Duodenal mucosa (tissue), 2 donors: ENCODE data around the gene AICDA.
"Not testable (repeated sequence)": the region's sequence is repeated elsewhere in the genome, so short reads cannot be mapped to it uniquely, and the experiment has no call there.

Experiments
- H3K27ac ChIP-seq: one replicate; pipeline ENCODE4 v1.7.0; 2013; ENCODE audit warnings: low read depth, low read length
- H3K27me3 ChIP-seq, 2 donors: one replicate each; pipeline ENCODE4 v1.7.0; 2013; ENCODE audit warnings: low read length in 2 of 2, control low read depth in 1 of 2; ENCODE audit not compliant: insufficient read depth in 2 of 2, control insufficient read depth in 1 of 2
- H3K36me3 ChIP-seq, 2 donors: one replicate each; pipeline ENCODE4 v1.7.0; 2013; ENCODE audit warnings: low read length in 2 of 2, control low read depth in 1 of 2; ENCODE audit not compliant: insufficient read depth in 2 of 2, control insufficient read depth in 1 of 2
- H3K4me1 ChIP-seq, 2 donors: one replicate each; pipeline ENCODE4 v1.7.0; 2013; ENCODE audit warnings: low read length in 2 of 2, control low read depth in 1 of 2; ENCODE audit not compliant: insufficient read depth in 2 of 2, control insufficient read depth in 1 of 2
- H3K4me3 ChIP-seq, 2 donors: one replicate each; pipeline ENCODE4 v1.7.0; 2013; ENCODE audit warnings: low read length in 2 of 2, low read depth in 1 of 2
- H3K9ac ChIP-seq, 2 donors: one replicate each; pipeline ENCODE4 v1.7.0; 2013; ENCODE audit warnings: low read length in 2 of 2, low read depth in 1 of 2
- H3K9me3 ChIP-seq, 2 donors: one replicate each; pipeline ENCODE4 v1.7.0; 2013; ENCODE audit warnings: low read length in 2 of 2, control low read depth in 1 of 2; ENCODE audit not compliant: control insufficient read depth in 1 of 2

The AICDA gene

DNA sequence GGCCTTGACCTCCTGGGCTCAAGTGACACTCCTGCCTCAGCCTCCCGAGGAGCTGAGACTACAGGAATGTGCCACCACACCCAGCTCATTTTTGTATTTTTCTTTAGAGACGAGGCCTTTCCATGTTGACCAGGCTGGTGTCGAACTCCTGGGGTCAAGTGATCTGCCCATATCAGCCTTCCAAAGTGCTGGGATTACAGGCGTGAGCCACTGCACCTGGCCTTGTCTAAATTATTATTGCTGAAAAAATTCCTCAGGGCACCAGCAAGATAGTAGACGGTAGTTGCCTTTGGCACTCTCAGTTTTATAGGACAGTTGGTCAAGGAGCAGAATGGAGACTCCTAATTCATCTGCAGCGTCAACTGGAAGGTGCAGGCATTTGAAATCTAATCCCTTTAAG, 2.5 kb upstream of the AICDA start:
- Histone ChIP-seq H3K9ac (no peak overlapping the region), H3K9me3 (no peaks in the 10 kb centered on the region), H3K4me3 (no peak overlapping the region), H3K27ac (no peak overlapping the region), H3K27me3 (no peaks in the 10 kb centered on the region), H3K4me1 (peaks cover 4 to 14% of the 10 kb centered on the region in 2 donors), H3K36me3 (no peaks in the 10 kb centered on the region)

GRCh38 chr12:8613881-8614280, 1.2 kb upstream of the AICDA start:
- H3K9me3 ChIP-seq, H3K27ac ChIP-seq: not testable (repeated sequence)

DNA sequence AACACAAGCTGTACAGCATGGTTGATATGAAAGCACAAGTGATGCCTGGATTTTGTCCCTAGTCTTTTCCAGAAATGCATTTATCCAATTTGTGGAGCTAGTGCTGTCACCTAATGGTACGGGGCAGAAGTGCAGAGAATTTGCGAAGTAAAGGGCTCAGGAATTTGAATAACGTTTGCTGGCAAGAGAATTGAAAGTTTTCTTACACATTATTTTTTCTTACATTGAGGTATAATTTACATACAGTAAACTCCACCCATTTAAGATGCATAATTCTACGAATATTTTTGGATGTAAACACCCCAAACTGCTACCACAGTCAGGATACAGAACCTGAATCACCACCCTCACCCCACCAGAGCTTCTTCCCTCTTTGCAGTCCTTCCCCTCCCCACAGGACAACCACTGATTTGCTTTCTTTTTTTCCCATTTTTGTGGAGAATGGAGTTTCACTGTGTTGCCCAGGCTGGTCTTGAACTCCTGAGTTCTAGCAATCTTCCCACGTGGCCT, 3.5 kb downstream of the AICDA start:
- Histone ChIP-seq H3K4me3 (peak overlapping the region in 1 of 2 donors; percentile 30), H3K4me1 (no peaks in the 10 kb centered on the region), H3K27ac (no peak overlapping the region), H3K27me3 (no peaks in the 10 kb centered on the region), H3K9me3 (no peaks in the 10 kb centered on the region), H3K36me3 (no peaks in the 10 kb centered on the region), H3K9ac (no peak overlapping the region)

More at GRCh38 chr12:8613881-8614280, 1.2 kb upstream of the AICDA start:
- not testable (repeated sequence) for H3K9ac ChIP-seq, H3K27me3 ChIP-seq, H3K4me3 ChIP-seq, H3K36me3 ChIP-seq
- H3K4me1 ChIP-seq = peaks cover 0 to 14% of the 10 kb centered on the region in 2 donors

DNA sequence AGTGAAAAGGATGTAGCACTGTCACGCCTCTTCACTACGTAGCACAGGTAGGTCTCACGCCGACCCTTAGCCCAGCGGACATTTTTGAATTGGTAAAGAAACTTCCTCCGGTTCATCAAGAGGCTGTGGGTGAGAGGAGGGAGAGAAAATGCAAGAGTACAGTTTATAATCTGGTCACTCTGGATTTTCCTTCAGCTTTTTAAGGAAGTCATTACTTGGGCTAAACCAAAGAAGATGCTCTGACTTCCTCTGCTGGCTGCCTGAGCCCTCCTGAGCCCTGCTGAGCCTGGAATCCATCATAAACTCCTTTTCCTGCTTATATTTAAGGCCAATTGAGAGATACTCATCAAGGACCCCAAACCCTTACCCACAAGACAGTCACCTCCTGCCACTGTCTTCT, 5.8 kb downstream of the AICDA start:
- H3K9me3 ChIP-seq = no peaks in the 10 kb centered on the region
- H3K4me1 ChIP-seq = no peaks in the 10 kb centered on the region
- no peak overlapping the region for H3K27ac ChIP-seq
- no peak overlapping the region for H3K4me3 ChIP-seq
- no peaks in the 10 kb centered on the region for H3K36me3 ChIP-seq
- no peak overlapping the region for H3K9ac ChIP-seq
- no peaks in the 10 kb centered on the region for H3K27me3 ChIP-seq

DNA sequence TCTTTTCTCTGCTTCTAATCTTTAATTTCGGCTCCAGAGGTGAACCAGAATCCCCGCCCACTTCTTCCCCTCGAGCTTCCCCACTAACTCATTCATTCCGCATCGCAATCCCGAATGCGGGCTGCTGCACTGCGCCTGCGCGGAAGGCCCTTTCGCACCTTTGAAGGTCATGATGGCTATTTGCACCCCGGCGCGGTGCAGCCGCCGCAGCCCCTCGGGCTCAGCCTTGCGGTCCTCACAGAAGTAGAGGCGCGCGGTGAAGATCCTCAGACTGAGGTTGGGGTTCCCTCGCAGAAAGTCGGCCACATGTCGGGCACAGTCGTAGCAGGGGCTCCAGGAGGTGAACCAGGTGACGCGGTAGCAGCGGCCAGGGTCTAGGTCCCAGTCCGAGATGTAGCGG, 7.6 kb downstream of the AICDA start:
- H3K4me1 ChIP-seq = no peaks in the 10 kb centered on the region

GRCh38 chr12:8603856-8604255, 8.8 kb downstream of the AICDA start:
- Histone ChIP-seq H3K4me1 (no peaks in the 10 kb centered on the region), H3K9ac (no peak overlapping the region), H3K27me3 (no peaks in the 10 kb centered on the region), H3K36me3 (no peaks in the 10 kb centered on the region), H3K27ac (no peak overlapping the region), H3K9me3 (no peaks in the 10 kb centered on the region), H3K4me3 (no peak overlapping the region)

More for the DNA sequence above, 7.6 kb downstream of the AICDA start:
- Histone ChIP-seq H3K27me3 (no peaks in the 10 kb centered on the region), H3K9ac (no peak overlapping the region), H3K27ac (no peak overlapping the region), H3K9me3 (no peaks in the 10 kb centered on the region), H3K4me3 (no peak overlapping the region), H3K36me3 (no peaks in the 10 kb centered on the region)

DNA sequence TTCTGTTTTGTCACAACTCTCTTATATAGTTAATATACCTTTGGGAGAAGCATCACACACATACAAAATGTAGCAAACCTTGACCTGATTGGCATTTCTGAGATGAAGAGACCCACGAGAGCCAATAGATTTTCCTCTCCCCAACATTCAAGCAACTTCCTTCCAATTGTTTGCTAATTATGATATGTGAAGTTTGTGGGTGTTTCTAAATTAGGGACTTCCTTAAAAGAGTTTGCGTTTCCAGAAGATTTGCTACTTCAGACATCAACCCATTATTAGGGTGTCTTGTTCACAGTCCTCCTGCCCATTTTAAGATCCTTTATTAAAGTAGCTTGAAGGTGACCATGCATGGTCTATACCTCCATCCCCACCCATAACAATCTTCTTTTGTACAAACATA, 9.4 kb downstream of the AICDA start:
- no peaks in the 10 kb centered on the region for H3K36me3 ChIP-seq
- no peak overlapping the region for H3K4me3 ChIP-seq
- H3K27me3 ChIP-seq = no peaks in the 10 kb centered on the region
- H3K9ac ChIP-seq = no peak overlapping the region
- no peaks in the 10 kb centered on the region for H3K4me1 ChIP-seq
- no peak overlapping the region for H3K27ac ChIP-seq
- no peaks in the 10 kb centered on the region for H3K9me3 ChIP-seq

- H3K4me1 ChIP-seq = no peaks in the 10 kb centered on the region
Measured at GRCh38 chr12:8596561-8596960, 16.1 kb downstream of the AICDA start.

DNA sequence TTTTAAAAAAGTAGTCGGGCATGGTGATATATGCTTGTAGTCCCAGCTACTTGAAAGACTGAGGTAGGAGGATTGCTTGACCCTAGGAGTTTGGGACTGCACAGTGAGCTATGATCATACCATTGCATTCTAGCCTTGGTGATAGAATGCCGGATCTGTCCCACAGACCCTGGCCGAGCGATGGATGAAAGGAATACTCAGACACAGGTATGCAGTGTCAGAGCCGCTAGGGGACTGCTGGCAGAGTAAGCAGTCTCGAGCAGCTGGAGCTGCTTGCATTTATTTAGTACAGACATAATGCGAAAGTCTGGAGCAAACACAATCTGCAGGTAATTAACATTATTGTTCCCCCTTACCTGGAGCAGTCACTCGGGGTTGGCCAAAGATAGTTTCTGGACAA, 18.6 kb downstream of the AICDA start:
- Histone ChIP-seq H3K27me3 (no peaks in the 10 kb centered on the region), H3K9me3 (no peaks in the 10 kb centered on the region), H3K4me3 (no peak overlapping the region), H3K4me1 (no peaks in the 10 kb centered on the region), H3K27ac (no peak overlapping the region), H3K36me3 (no peaks in the 10 kb centered on the region), H3K9ac (no peak overlapping the region)

More at GRCh38 chr12:8596561-8596960, 16.1 kb downstream of the AICDA start:
- no peak overlapping the region for H3K27ac ChIP-seq
- no peak overlapping the region for H3K9ac ChIP-seq
- H3K4me3 ChIP-seq = no peak overlapping the region
- H3K27me3 ChIP-seq = no peaks in the 10 kb centered on the region
- no peaks in the 10 kb centered on the region for H3K9me3 ChIP-seq
- no peaks in the 10 kb centered on the region for H3K36me3 ChIP-seq

DNA sequence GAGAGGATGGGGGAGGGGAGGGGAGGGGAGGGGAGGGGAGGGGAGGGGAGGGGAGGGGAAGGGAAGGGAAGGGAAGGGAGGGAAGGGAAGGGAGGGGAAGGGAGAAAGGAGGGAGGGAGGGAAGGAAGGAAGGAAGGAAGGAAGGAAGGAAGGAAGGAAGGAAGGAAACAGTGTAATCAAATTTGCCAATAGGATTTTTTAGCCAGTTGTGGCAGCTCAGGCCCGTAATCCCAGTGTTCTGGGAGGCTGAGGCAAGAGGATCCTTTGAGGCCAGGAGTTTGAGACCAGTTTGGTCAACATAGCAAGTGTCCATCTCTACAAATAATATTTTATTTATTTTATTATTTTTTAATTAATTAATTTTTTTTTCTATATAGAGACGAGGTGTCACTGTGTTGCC, 19.4 kb downstream of the AICDA start:
- H3K4me1 ChIP-seq = no peaks in the 10 kb centered on the region
- H3K9ac ChIP-seq = no peak overlapping the region
- no peaks in the 10 kb centered on the region for H3K27me3 ChIP-seq
- no peak overlapping the region for H3K27ac ChIP-seq
- no peak overlapping the region for H3K4me3 ChIP-seq
- H3K9me3 ChIP-seq = no peaks in the 10 kb centered on the region
- H3K36me3 ChIP-seq = no peaks in the 10 kb centered on the region
